Activated CD4-positive, alpha-beta T cell treated with anti-CD3 and anti-CD28 coated beads, Interleukin-2, amount 10 ng/mL, durations not matched to agents 7 days and 5 days (primary cell): ENCODE measurements around the gene PTGES3L. TPM values are rescaled to one million over a fixed set of nuclear protein-coding genes. Genes with fewer than 3 reads are reported as not detected.
"Not testable (repeated sequence)": the region's sequence is repeated elsewhere in the genome, so short reads cannot be mapped to it uniquely, and the experiment has no call there.

ENCODE experiments used
- CTCF ChIA-PET: fragments of 350-600 bp; sonication (Branson Sonifier 250); formaldehyde crosslinking; loops from one replicate; lab custom pipeline; 2021; ENCODE audit warnings: antibody characterized with exemption; lab: Charles Lee
- POLR2A ChIA-PET: fragments of 350-600 bp; sonication (Branson Sonifier 250); formaldehyde crosslinking; loops from one replicate; lab custom pipeline; 2021; ENCODE audit warnings: antibody characterized with exemption; lab: Charles Lee
- DNase-seq: peaks from one replicate; pipeline ENCODE4 v3.0.0-alpha.2; 2020
- H3K27ac Mint-ChIP-seq: one replicate; pipeline ENCODE4 v1.8.0; 2021; ENCODE audit warnings: mild to moderate bottlenecking, moderate library complexity, mixed read lengths
- H3K27me3 Mint-ChIP-seq: one replicate; pipeline ENCODE4 v1.8.0; 2021; ENCODE audit warnings: mixed read lengths
- H3K36me3 Mint-ChIP-seq: one replicate; pipeline ENCODE4 v1.8.0; 2021; ENCODE audit warnings: low read depth, mixed read lengths
- H3K4me1 Mint-ChIP-seq: one replicate; pipeline ENCODE4 v1.8.0; 2021; ENCODE audit warnings: mixed read lengths
- H3K4me3 Mint-ChIP-seq: one replicate; pipeline ENCODE4 v1.8.0; 2021; ENCODE audit warnings: mild to moderate bottlenecking, moderate library complexity, mixed read lengths
- H3K9me3 Mint-ChIP-seq: one replicate; pipeline ENCODE4 v1.8.0; 2021; ENCODE audit warnings: mixed read lengths
- total RNA-seq, 2 experiments: library from RNA; stranded (reverse); gene quantifications; one replicate each; pipeline ENCODE4 v1.2.3, GENCODE V29; 2021

Gene PTGES3L
- total RNA-seq, 2 experiments from 2014 or later, result 0.12 to 0.22 TPM

- Mint-ChIP-seq H3K27ac (no peak overlapping the region), H3K9me3 (no peaks in the 10 kb centered on the region), H3K4me1 (peaks cover 13% of the 10 kb centered on the region), H3K36me3 (peaks cover 53% of the 10 kb centered on the region), H3K4me3 (no peak overlapping the region), H3K27me3 (no peaks in the 10 kb centered on the region)
- ChIA-PET POLR2A (no interaction called here), CTCF (interaction anchor here (1.1 to 3.0 kb wide), 2 partner anchors 9 to 767 kb away, joined by 3 to 13 read pairs; partner anchors contain the start of gene RPL27)
- no peak for DNase-seq
Measured at GRCh38 chr17:42989141-42989540, 9.3 kb upstream of the PTGES3L start.

GRCh38 chr17:42985225-42985624 is 5.3 kb upstream of the PTGES3L start:
- no peaks in the 10 kb centered on the region for H3K27me3 Mint-ChIP-seq
- H3K36me3 Mint-ChIP-seq, result peaks cover 40% of the 10 kb centered on the region
- POLR2A ChIA-PET, result interaction anchor here (1.3 kb wide), 1 partner anchor 13 kb away, joined by 3 read pairs; the partner anchor contains the start of gene RPL27
- H3K27ac Mint-ChIP-seq, result peak overlapping the region; percentile 39
- H3K4me3 Mint-ChIP-seq, result no peak overlapping the region
- no peak for DNase-seq
- no peaks in the 10 kb centered on the region for H3K9me3 Mint-ChIP-seq
- CTCF ChIA-PET, result interaction anchor here (0.5 kb wide), 1 partner anchor 219 kb away, joined by 4 read pairs; no protein-coding TSS in a partner anchor
- peaks cover 30% of the 10 kb centered on the region for H3K4me1 Mint-ChIP-seq

GRCh38 chr17:42982266-42982665 is 2.4 kb upstream of the PTGES3L start:
- DNase-seq, result no peak
- Mint-ChIP-seq H3K36me3 (peaks cover 25% of the 10 kb centered on the region), H3K27me3 (no peaks in the 10 kb centered on the region), H3K4me3 (peak overlapping the region; percentile 19), H3K4me1 (peaks cover 42% of the 10 kb centered on the region), H3K27ac (no peak overlapping the region), H3K9me3 (no peaks in the 10 kb centered on the region)
- POLR2A ChIA-PET, result no interaction called here
- CTCF ChIA-PET, result interaction anchor here (1.2 kb wide), 1 partner anchor 16 kb away, joined by 5 read pairs; the partner anchor contains the start of gene RPL27

GRCh38 chr17:42980766-42981397 is 1.0 kb upstream of the PTGES3L start:
- Mint-ChIP-seq H3K4me3 (peak overlapping the region; percentile 92), H3K36me3 (peaks cover 20% of the 10 kb centered on the region), H3K27ac (peak overlapping the region; percentile 92), H3K4me1 (peaks cover 42% of the 10 kb centered on the region), H3K27me3 (no peaks in the 10 kb centered on the region), H3K9me3 (no peaks in the 10 kb centered on the region)
- DNase-seq, result peak; percentile 69
- POLR2A ChIA-PET, result no interaction called here
- CTCF ChIA-PET, result interaction anchor here (0.6 to 1.7 kb wide), 2 partner anchors 157 to 660 kb away, joined by 3 to 4 read pairs; partner anchors contain the start of gene BECN1

GRCh38 chr17:42980274-42980765 is 440 bp upstream of the PTGES3L start, which contains the start of gene RUNDC1:
Gene RUNDC1, plus strand, starts transcription at chr17:42980565. Its CDS starts 12 bp downstream, at chr17:42980577.
- ChIA-PET POLR2A (no interaction called here), CTCF (interaction anchor here (0.6 to 2.8 kb wide), 3 partner anchors 17 to 660 kb away, joined by 3 to 13 read pairs (median 4); partner anchors contain the start of genes BECN1 and RPL27)
- Mint-ChIP-seq H3K9me3 (no peaks in the 10 kb centered on the region), H3K27me3 (no peaks in the 10 kb centered on the region), H3K36me3 (peaks cover 16% of the 10 kb centered on the region), H3K27ac (peak within 1 kb of the TSS; percentile 92), H3K4me3 (peak within 1 kb of the TSS; percentile 92), H3K4me1 (peaks cover 38% of the 10 kb centered on the region)
- peak; percentile 92 for DNase-seq

- H3K36me3 Mint-ChIP-seq, H3K27ac Mint-ChIP-seq, H3K4me3 Mint-ChIP-seq, H3K27me3 Mint-ChIP-seq, POLR2A ChIA-PET, DNase-seq, H3K9me3 Mint-ChIP-seq: not testable (repeated sequence)
- CTCF ChIA-PET, result interaction anchor here (0.8 kb wide), 1 partner anchor 22 kb away, joined by 3 read pairs; the partner anchor contains the start of gene RPL27
- H3K4me1 Mint-ChIP-seq, result peaks cover 14% of the 10 kb centered on the region
Measured at GRCh38 chr17:42975701-42976100, 4.2 kb downstream of the PTGES3L start.

- Mint-ChIP-seq H3K27me3 (no peaks in the 10 kb centered on the region), H3K9me3 (no peaks in the 10 kb centered on the region), H3K4me1 (peaks cover 13% of the 10 kb centered on the region), H3K27ac (no peak overlapping the region), H3K36me3 (no peaks in the 10 kb centered on the region), H3K4me3 (no peak overlapping the region)
- CTCF ChIA-PET, result no interaction called here
- DNase-seq, result no peak
- POLR2A ChIA-PET, result no interaction called here
Measured at GRCh38 chr17:42975265-42975664, 4.6 kb downstream of the PTGES3L start.

GRCh38 chr17:42973323-42973722 is 6.6 kb downstream of the PTGES3L start:
- H3K4me1 Mint-ChIP-seq, H3K4me3 Mint-ChIP-seq, H3K27ac Mint-ChIP-seq, CTCF ChIA-PET, H3K27me3 Mint-ChIP-seq, POLR2A ChIA-PET, H3K9me3 Mint-ChIP-seq, DNase-seq, H3K36me3 Mint-ChIP-seq: not testable (repeated sequence)

- ChIA-PET CTCF (no interaction called here), POLR2A (no interaction called here)
- Mint-ChIP-seq H3K27me3 (no peaks in the 10 kb centered on the region), H3K4me1 (no peaks in the 10 kb centered on the region), H3K4me3 (no peak overlapping the region), H3K36me3 (no peaks in the 10 kb centered on the region), H3K27ac (no peak overlapping the region), H3K9me3 (no peaks in the 10 kb centered on the region)
- DNase-seq, result no peak
Measured at GRCh38 chr17:42971589-42971988, 8.3 kb downstream of the PTGES3L start.

GRCh38 chr17:42969001-42969581 is 10.8 kb downstream of the PTGES3L start:
- Mint-ChIP-seq H3K27ac (no peak overlapping the region), H3K4me3 (no peak overlapping the region), H3K27me3 (no peaks in the 10 kb centered on the region), H3K9me3 (no peaks in the 10 kb centered on the region), H3K4me1 (peaks cover 5% of the 10 kb centered on the region), H3K36me3 (peaks cover 5% of the 10 kb centered on the region)
- ChIA-PET POLR2A (interaction anchor here (0.6 kb wide), 2 partner anchors 126 to 277 kb away, joined by 6 read pairs; no protein-coding TSS in a partner anchor), CTCF (interaction anchor here (0.5 to 1.0 kb wide), 2 partner anchors 98 to 370 kb away, joined by 3 read pairs; no protein-coding TSS in a partner anchor)
- no peak for DNase-seq

GRCh38 chr17:42967925-42968324 is 12.0 kb downstream of the PTGES3L start:
- CTCF ChIA-PET, result no interaction called here
- Mint-ChIP-seq H3K4me3 (no peak overlapping the region), H3K9me3 (no peaks in the 10 kb centered on the region), H3K4me1 (peaks cover 13% of the 10 kb centered on the region), H3K36me3 (peaks cover 5% of the 10 kb centered on the region), H3K27ac (no peak overlapping the region), H3K27me3 (no peaks in the 10 kb centered on the region)
- no peak for DNase-seq
- POLR2A ChIA-PET, result interaction anchor here (0.6 kb wide), 1 partner anchor 232 kb away, joined by 4 read pairs; no protein-coding TSS in a partner anchor

GRCh38 chr17:42964161-42964932 is 15.5 kb downstream of the PTGES3L start, which contains the start of gene AARSD1:
Gene AARSD1, minus strand, starts transcription at chr17:42964454. Its CDS starts 14 bp downstream, at chr17:42964440.
- peaks cover 29% of the 10 kb centered on the region for H3K36me3 Mint-ChIP-seq
- no peaks in the 10 kb centered on the region for H3K27me3 Mint-ChIP-seq
- DNase-seq, result peak; percentile 93
- ChIA-PET CTCF (interaction anchor here (0.7 kb wide), 1 partner anchor 394 kb away, joined by 3 read pairs; no protein-coding TSS in a partner anchor), POLR2A (interaction anchor here (0.6 to 0.7 kb wide), 2 partner anchors 168 to 575 kb away, joined by 3 read pairs; no protein-coding TSS in a partner anchor)
- peaks cover 20% of the 10 kb centered on the region for H3K4me1 Mint-ChIP-seq
- H3K27ac Mint-ChIP-seq, result peak within 1 kb of the TSS; percentile 95
- peak within 1 kb of the TSS; percentile 93 for H3K4me3 Mint-ChIP-seq
- H3K9me3 Mint-ChIP-seq, result no peaks in the 10 kb centered on the region
